Stimulated activated naive CD4-positive, alpha-beta T cell (primary cell): Measurements from ENCODE around the gene C1QTNF7.

ENCODE experiments used
- DNase-seq, 6 experiments: peaks; one replicate each; lab custom pipeline; 2025; lab: John Stamatoyannopoulos, UW

C1QTNF7 gene, protein sequence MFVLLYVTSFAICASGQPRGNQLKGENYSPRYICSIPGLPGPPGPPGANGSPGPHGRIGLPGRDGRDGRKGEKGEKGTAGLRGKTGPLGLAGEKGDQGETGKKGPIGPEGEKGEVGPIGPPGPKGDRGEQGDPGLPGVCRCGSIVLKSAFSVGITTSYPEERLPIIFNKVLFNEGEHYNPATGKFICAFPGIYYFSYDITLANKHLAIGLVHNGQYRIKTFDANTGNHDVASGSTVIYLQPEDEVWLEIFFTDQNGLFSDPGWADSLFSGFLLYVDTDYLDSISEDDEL

DNA sequence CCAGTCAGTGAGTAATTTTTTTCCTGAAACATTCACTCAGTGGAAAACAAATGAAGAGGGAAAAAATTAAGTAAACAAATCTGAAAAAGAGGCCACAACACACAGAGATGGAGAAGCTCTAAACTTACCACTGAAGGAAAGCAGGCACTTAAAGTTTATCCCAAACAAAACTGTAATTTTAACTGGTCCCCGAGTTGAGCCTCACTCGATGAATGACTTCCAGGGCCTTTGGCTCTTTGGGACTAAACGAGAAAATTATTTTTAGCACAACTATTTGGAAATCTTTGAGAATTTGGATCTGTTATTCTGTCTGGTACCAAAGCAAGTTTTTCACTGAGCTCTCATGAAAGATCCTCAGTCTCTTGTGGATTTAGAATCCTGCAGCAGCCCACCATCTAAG, at the start of gene C1QTNF7:
Gene C1QTNF7, plus strand, starts transcription at position 333 of the 400 bp plus-strand sequence. CDS start 7,711 bp downstream, outside the sequence.
- DNase-seq = no peak

DNA sequence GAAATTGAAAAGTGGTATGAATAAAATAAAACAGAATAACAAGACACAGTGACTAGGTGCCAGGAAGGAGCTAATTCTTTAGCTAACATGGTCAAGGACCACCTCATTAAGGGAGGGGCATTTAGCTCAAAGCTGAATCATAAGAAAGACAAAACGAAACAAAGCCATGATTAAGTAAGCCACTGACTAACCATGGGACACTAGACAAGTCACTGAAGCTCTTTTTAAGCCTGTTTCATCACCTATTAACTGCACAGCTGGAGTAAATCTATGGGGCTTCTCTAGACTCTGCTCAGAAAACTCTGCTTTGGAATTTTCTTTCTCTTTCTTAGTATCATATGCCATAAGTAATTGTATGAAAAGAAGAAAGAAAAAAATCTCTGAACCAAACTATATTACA, 49.8 kb upstream of the C1QTNF7 start:
- DNase-seq = no peak

DNA sequence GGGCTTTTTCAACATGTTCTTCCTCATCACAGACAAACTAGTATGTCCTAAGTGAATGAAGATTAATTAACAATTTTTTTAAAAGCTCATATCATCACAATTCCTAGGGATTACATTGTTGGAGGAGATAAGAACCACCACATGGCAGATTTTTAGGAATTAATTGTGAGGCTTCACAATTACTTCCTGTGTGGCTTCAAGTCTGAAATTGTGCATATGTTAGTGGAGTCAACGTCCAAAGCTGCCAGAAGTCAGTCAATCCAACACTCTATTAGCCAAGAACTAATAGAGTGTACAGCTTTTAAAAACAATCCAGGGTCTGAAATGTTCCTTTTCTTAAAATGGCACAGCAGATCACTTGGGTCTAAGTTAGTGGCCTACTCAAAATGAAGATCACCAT, 49.3 kb upstream of the C1QTNF7 start:
- DNase-seq = no peak

DNA sequence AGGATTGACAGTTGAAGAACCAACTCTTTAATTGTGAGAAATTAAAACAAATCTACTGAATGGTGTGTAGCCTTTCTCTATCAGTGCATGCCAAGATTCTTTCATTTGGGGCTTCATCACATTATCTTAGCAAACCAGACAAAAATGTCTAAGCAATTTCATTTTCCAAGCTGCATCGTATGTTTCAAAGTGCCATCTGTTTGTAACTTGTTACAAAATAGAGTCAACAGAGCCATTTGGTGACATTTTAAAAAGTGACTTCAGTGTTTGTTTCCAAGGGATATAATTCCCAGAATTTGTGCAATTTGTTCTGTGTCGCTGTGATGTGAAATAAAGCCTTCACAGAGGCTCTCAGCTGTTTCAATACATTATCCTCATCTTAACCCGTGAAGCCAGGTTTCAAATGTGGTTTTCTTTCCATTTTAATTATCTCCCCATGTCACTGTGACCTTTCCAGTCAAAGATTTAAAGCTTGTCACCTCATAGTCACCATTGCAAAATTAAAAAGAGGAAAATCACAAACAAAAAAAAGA, 46.0 kb upstream of the C1QTNF7 start:
- no peak for DNase-seq

DNA sequence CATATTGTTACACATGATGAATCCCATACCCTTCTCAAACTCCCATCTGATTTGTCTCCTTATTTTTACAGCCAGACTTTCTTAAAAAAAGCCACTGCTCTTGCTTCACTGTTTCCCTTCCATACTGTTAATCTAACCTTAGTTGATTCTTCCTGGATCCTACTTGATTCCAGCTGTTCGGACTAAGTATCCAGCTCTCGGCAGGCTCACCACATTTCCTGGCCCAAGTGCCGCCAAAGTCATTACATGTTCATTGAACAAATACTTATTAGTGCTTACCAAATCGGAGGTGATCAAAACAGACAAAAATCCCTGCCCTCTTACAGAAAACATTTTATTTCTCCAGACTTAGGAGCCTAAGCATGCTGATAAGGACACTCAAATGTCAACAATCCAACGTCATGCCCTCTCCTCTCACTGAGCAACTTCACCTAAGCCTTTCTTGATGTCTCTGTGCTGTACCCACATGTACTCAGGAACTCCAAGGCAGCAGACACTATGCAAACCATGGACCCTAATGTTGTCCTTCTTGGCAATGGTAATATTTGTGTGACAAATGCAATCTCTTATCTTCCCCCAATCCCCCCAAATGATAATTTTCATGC, 45.1 kb upstream of the C1QTNF7 start:
- no peak for DNase-seq

DNA sequence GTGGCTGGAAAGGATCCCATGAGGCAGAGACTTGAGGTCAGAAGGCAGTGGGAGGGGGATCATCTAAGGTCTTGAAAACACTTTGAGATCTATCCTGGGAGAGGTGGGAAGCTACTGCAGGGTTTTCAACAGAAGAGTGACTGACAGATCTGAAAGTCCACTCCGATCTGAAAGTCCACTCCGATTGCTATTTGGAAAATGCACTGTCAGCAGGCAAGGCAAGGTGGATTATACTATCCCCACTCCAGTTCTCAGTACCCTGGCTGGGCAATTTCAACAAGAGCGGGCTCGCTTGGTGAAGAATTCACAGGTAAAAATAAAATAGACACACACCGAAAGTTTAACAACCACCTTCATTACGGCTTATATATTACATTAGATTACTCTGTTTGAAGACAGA, 42.3 kb upstream of the C1QTNF7 start:
- DNase-seq = no peak

DNA sequence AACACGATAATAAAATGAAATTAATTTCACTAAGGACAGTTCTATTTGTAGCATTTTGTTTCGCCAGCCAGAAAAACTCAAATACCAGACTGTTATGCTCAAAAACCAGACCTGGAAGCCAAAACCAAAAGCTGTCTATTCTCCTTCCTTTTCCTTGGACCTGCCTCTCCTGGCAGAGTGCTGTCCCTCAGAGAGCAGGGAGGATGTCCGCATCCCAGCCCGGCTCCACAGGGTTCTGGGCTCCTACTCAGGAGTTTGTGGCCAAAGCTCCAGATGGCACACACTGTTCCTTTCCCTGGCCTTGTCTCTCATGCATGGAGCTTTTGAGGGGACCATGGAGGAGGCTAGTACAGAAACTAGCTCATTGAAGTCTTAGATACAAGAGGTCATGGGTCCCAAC, 41.9 kb upstream of the C1QTNF7 start:
- no peak for DNase-seq

GRCh38 chr4:15390494-15390893, 37.3 kb upstream of the C1QTNF7 start:
- no peak for DNase-seq

- no peak for DNase-seq
Measured at GRCh38 chr4:15392053-15392805, 35.6 kb upstream of the C1QTNF7 start.

DNA sequence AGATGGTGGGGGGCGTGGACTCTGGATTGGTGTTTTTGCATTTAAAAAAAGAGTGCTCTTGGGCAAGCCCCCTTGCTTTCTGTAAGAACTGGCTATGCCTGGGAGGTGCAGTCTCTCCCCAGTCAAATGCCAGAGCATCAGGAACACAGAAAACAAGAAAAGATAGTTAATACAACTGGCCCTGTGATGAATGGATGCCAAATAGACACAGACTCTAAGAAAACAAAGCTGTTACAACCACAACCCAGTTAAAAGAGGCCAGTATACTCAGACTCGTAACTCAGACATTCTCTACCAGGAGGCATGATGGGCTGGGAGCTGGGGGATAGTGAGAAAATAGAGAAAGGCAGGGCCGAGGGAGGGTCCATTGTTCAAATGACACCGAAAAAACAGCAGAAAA, 32.5 kb upstream of the C1QTNF7 start:
- no peak for DNase-seq

DNA sequence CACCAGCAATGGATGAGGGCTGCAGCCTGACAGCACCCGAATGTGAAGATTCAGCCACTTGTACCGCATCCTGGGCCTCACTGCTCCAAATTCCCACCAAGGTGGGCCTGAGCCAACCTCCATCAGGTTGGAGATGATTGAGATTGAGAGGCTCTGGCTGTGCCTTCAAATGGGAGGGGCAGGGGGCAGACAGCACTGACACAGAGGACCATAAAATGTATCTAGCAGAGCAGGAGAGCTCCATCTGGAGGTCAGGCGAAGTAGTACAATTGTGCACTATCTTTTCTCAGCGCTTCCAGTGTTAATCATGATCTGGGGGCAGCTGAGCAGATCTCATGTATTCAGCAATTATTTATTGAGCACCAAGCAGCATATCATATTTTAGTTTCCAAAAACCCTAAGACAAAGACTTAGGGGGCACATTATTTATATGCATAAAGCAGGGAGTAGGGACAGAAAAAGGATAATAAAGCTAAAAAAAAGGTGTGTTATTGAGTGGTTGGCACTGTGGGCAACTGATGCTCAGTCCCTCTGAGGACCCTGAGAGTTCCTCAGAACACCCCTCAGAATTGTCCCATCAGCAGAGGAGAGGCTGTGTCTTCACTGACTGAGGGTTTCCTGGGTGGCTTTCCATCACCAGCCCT, 31.6 kb upstream of the C1QTNF7 start:
- DNase-seq = peak; percentile 10 to 56 (median 24)

DNA sequence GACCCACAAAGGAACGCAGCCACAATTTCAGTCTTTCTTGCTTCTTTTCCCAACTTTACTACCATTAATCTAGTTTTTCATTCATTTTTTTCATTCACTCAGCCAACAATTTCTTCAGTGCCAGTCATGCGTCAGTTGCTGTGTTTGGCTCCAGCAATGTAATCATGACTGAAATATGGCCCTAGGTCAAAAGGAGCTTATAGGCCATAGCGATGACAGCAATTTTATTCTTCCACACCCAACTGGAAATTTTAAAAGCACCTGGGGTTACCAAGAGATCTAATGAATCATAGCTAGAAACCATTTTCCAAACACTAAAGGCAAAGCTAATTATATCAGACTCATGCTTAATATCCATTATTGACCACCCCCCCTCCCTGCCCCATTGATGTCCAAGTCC, 29.8 kb upstream of the C1QTNF7 start:
- no peak for DNase-seq

- peak in 1 of 6 experiments; percentile 9 for DNase-seq
Measured at GRCh38 chr4:15398732-15399131, 29.1 kb upstream of the C1QTNF7 start.

DNA sequence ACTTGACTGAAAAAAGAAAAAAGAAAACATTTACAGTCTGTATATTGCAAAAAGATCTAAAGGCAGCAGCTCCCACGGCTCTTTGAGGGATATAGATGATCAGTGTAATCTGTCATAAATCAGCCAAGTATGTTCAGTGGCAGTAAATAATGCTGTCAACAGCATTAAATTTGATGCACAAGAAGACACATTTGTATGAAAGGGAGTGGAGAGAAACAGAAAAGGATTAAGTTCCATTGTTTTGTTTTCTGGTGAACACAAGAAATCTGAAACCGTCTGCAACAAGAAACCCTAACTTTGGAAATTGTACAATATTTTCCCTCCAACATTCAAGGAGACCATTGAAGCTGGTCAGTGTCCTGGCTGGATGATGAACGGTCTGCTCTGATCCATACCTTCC, 27.6 kb upstream of the C1QTNF7 start:
- no peak for DNase-seq

DNA sequence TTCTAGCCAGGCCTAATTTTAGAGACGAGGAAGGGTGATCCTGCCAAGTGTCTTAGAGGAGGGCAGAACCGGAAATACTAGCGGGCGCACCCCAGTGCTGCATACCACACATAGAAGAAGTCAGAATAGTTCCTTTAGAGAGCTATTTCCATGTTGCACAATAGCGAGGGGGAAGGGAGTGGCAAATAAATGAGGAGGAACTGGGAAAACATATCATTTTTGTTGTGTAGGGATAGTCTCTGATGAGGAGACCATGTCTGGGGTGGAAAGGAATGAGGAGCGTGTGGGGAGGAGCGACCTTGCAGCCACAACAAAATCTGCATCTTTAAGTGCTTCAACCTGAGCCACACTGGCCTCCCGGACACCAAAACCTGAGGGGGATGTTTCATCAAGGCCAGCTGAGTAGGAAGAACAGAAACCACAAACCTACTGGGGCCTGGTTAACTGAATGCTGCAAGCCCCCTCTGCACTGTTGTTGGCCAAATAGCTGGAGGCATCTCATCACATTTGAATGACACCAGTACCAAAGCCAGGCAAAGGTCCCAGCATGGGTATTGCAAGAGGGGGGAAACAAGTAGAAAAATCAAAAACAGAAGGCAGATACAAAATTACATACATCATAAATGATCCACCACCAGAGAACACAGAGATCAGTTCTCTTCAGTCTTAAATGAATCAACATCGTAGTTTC, 26.7 kb upstream of the C1QTNF7 start:
- peak in 4 of 6 experiments; percentile 1 to 48 (median 28) for DNase-seq

- DNase-seq = no peak
Measured at GRCh38 chr4:15402146-15402545, 25.7 kb upstream of the C1QTNF7 start.

GRCh38 chr4:15402974-15403373, 24.9 kb upstream of the C1QTNF7 start:
- no peak for DNase-seq

DNA sequence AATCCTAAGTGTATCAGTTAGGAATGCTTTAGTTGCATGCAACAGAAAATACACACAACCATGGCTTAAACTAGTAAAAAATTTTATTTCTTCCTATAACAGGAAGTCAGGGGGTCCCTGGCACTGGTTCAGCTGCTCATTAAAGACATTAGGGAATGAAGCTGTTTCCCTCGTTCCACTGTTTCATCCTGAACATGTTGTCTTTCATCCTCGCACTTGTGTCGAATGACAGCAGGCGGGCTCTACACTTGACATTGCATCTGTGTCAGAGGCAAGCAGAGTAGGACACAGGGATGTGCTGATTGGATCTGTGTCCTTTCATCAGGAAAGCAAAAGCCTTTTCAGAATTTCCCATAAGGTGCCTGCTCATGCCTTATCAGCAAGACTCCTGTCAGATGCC, 22.8 kb upstream of the C1QTNF7 start:
- DNase-seq = no peak

DNA sequence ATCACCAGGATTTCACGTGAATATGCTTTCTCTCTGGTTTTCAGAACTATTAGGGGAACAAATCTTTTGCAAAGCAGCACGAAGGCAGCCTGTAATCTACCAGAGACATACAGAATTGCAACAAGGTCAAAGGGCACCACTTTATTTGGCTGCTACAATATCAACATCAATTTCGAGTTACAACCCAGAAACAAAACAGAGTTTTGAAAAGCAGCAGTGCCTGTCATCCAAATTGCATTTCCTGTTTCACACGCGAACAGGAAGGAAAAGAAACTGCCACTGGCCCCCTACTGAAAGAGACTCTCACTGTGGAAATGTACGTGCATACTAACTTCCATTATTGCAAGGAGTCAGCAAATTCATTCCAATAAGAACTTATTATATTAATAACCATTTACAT, 17.1 kb upstream of the C1QTNF7 start:
- peak in 4 of 6 experiments; percentile 1 to 44 (median 24) for DNase-seq

DNA sequence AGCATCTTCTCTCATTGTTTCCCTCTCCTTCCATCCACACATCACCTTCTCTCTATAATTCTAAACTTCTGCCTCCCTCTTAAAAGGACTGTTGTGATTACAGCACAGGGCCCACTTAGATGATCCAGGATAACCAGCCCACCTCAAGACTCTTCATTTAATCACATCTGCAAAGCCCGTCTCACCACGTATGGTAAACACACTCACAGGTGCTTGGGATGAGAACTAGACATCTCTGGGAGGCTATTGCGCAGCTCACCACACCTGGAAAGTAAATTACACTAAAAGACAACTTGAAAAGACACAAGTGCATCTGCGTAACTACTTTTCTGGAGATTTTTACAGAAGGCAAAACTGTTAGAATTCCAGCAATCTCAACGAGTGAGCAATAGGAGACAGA, 15.4 kb upstream of the C1QTNF7 start:
- DNase-seq = no peak

- peak in 2 of 6 experiments; percentile 11 to 21 for DNase-seq
Measured at GRCh38 chr4:15413010-15413622, 14.7 kb upstream of the C1QTNF7 start.
